Measurements from ENCODE around the gene RNF43. TPM values are rescaled to one million over a fixed set of nuclear protein-coding genes. Genes with fewer than 3 reads are reported as not detected.

RNF43 gene
- total and polyA plus RNA-seq, 2 of the 13 experiments (the other 11 are each of a cell fraction or from before 2014, with no cell fraction given): 31.0 to 53.4 TPM

DNA sequence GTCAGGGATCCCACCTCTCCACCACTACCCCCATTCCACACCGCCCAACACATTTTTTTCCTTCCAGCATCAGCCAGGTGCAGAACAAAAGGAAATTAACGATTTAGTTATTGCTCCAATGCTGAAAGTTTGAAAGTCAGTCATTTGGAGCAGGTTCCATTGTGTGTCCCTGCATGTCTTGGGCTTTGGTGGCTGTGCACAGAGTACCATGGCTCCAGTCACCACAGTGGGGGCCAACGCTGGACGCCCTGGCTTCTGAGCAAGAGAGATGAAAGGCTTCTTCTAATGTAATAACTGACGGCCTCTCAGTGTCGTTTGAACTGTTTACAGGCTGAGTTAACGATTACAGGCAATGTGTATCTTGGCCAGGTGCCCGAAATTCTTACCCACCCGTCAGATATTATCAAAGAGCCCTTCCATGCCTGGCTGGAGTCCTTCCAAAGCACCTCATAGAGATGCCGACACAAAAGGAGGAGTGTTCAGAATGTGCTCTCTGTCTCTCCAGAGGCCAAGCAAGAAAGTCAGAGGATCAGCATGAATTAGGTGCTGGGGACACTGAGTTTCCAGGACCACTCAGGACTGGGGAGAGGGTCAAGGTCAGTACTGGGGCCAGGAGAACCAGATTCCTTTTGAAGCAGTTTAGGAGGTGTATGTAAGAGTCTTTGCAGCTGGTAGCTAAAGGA, 25.9 kb downstream of the RNF43 start (continued):
- TF ChIP-seq, protein P1, sequence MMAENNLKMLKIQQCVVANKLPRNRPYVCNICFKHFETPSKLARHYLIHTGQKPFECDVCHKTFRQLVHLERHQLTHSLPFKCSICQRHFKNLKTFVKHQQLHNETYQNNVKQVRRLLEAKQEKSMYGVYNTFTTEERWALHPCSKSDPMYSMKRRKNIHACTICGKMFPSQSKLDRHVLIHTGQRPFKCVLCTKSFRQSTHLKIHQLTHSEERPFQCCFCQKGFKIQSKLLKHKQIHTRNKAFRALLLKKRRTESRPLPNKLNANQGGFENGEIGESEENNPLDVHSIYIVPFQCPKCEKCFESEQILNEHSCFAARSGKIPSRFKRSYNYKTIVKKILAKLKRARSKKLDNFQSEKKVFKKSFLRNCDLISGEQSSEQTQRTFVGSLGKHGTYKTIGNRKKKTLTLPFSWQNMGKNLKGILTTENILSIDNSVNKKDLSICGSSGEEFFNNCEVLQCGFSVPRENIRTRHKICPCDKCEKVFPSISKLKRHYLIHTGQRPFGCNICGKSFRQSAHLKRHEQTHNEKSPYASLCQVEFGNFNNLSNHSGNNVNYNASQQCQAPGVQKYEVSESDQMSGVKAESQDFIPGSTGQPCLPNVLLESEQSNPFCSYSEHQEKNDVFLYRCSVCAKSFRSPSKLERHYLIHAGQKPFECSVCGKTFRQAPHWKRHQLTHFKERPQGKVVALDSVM (CRISPR knock-in tag; IDR thresholded peaks at IDR 0.05): peak; percentile 65
- TF ChIP-seq, protein P2, sequence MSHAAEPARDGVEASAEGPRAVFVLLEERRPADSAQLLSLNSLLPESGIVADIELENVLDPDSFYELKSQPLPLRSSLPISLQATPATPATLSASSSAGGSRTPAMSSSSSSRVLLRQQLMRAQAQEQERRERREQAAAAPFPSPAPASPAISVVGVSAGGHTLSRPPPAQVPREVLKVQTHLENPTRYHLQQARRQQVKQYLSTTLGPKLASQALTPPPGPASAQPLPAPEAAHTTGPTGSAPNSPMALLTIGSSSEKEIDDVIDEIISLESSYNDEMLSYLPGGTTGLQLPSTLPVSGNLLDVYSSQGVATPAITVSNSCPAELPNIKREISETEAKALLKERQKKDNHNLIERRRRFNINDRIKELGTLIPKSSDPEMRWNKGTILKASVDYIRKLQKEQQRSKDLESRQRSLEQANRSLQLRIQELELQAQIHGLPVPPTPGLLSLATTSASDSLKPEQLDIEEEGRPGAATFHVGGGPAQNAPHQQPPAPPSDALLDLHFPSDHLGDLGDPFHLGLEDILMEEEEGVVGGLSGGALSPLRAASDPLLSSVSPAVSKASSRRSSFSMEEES (CRISPR knock-in tag; IDR thresholded peaks at IDR 0.05): peak; percentile 84
- TF ChIP-seq SNAPC2 (CRISPR knock-in tag; IDR thresholded peaks at IDR 0.05) (peak; percentile 93; the same call in 1 of the 2 replicates), ESRRA (CRISPR knock-in tag; IDR thresholded peaks at IDR 0.05; ENCODE audit: low read depth) (peak; percentile 96), MLLT10 (CRISPR knock-in tag; IDR thresholded peaks at IDR 0.05) (no peak), SOX6 (IDR thresholded peaks at IDR 0.05) (no peak), SOX6 (CRISPR knock-in tag; IDR thresholded peaks at IDR 0.05) (peak; percentile 100), NONO (IDR thresholded peaks at IDR 0.05) (no peak), NONO (CRISPR knock-in tag; conservative IDR thresholded peaks at IDR 0.05) (peak; percentile 97), RORA (CRISPR knock-in tag; IDR thresholded peaks at IDR 0.05) (no peak), AGO2 (optimal IDR thresholded peaks at IDR 0.05; ENCODE audit: low read depth, low read length) (no peak), MYNN (CRISPR knock-in tag; IDR thresholded peaks at IDR 0.05; ENCODE audit: low read depth) (peak; percentile 92), TGIF2 (CRISPR knock-in tag; IDR thresholded peaks at IDR 0.05) (peak; percentile 96), ZBTB8A (CRISPR knock-in tag; IDR thresholded peaks at IDR 0.05; ENCODE audit: borderline replicate concordance, low read depth) (peak; percentile 88; the same call in 1 of the 2 replicates), ZNF24 (IDR thresholded peaks at IDR 0.05) (no peak)
- TF ChIP-seq, protein P3, sequence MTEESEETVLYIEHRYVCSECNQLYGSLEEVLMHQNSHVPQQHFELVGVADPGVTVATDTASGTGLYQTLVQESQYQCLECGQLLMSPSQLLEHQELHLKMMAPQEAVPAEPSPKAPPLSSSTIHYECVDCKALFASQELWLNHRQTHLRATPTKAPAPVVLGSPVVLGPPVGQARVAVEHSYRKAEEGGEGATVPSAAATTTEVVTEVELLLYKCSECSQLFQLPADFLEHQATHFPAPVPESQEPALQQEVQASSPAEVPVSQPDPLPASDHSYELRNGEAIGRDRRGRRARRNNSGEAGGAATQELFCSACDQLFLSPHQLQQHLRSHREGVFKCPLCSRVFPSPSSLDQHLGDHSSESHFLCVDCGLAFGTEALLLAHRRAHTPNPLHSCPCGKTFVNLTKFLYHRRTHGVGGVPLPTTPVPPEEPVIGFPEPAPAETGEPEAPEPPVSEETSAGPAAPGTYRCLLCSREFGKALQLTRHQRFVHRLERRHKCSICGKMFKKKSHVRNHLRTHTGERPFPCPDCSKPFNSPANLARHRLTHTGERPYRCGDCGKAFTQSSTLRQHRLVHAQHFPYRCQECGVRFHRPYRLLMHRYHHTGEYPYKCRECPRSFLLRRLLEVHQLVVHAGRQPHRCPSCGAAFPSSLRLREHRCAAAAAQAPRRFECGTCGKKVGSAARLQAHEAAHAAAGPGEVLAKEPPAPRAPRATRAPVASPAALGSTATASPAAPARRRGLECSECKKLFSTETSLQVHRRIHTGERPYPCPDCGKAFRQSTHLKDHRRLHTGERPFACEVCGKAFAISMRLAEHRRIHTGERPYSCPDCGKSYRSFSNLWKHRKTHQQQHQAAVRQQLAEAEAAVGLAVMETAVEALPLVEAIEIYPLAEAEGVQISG (CRISPR knock-in tag; IDR thresholded peaks at IDR 0.05): peak; percentile 90
- TF ChIP-seq, protein P4, sequence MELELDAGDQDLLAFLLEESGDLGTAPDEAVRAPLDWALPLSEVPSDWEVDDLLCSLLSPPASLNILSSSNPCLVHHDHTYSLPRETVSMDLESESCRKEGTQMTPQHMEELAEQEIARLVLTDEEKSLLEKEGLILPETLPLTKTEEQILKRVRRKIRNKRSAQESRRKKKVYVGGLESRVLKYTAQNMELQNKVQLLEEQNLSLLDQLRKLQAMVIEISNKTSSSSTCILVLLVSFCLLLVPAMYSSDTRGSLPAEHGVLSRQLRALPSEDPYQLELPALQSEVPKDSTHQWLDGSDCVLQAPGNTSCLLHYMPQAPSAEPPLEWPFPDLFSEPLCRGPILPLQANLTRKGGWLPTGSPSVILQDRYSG (CRISPR knock-in tag; IDR thresholded peaks at IDR 0.05): no peak; the same call in 1 of the 2 replicates
- TF ChIP-seq, protein P5, sequence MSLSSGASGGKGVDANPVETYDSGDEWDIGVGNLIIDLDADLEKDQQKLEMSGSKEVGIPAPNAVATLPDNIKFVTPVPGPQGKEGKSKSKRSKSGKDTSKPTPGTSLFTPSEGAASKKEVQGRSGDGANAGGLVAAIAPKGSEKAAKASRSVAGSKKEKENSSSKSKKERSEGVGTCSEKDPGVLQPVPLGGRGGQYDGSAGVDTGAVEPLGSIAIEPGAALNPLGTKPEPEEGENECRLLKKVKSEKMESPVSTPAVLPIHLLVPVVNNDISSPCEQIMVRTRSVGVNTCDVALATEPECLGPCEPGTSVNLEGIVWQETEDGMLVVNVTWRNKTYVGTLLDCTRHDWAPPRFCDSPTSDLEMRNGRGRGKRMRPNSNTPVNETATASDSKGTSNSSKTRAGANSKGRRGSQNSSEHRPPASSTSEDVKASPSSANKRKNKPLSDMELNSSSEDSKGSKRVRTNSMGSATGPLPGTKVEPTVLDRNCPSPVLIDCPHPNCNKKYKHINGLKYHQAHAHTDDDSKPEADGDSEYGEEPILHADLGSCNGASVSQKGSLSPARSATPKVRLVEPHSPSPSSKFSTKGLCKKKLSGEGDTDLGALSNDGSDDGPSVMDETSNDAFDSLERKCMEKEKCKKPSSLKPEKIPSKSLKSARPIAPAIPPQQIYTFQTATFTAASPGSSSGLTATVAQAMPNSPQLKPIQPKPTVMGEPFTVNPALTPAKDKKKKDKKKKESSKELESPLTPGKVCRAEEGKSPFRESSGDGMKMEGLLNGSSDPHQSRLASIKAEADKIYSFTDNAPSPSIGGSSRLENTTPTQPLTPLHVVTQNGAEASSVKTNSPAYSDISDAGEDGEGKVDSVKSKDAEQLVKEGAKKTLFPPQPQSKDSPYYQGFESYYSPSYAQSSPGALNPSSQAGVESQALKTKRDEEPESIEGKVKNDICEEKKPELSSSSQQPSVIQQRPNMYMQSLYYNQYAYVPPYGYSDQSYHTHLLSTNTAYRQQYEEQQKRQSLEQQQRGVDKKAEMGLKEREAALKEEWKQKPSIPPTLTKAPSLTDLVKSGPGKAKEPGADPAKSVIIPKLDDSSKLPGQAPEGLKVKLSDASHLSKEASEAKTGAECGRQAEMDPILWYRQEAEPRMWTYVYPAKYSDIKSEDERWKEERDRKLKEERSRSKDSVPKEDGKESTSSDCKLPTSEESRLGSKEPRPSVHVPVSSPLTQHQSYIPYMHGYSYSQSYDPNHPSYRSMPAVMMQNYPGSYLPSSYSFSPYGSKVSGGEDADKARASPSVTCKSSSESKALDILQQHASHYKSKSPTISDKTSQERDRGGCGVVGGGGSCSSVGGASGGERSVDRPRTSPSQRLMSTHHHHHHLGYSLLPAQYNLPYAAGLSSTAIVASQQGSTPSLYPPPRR (CRISPR knock-in tag; IDR thresholded peaks at IDR 0.05; ENCODE audit: borderline replicate concordance): peak; percentile 99
